HUES6 (cell line): Measurements from ENCODE around the gene CKS2.
A peak's percentile ranks its signal among the peaks of the same experiment; 100 is the strongest.

ENCODE experiments used
- H3K27ac ChIP-seq: 2 replicates; pipeline ENCODE4 v1.7.0; 2013; ENCODE audit warnings: low read depth, mild to moderate bottlenecking, low read length, inconsistent platforms
- H3K27me3 ChIP-seq: 2 replicates; pipeline ENCODE4 v1.6.1; 2013; ENCODE audit warnings: low read length; ENCODE audit not compliant: control insufficient read depth, insufficient read depth
- H3K36me3 ChIP-seq: 2 replicates; pipeline ENCODE4 v1.6.1; 2013; ENCODE audit warnings: low read length; ENCODE audit not compliant: control insufficient read depth, insufficient read depth
- H3K4me1 ChIP-seq: 2 replicates; pipeline ENCODE4 v1.6.1; 2013; ENCODE audit warnings: low read length; ENCODE audit not compliant: control insufficient read depth, insufficient read depth
- H3K4me3 ChIP-seq: 2 replicates; pipeline ENCODE4 v1.5.1; 2013; ENCODE audit warnings: low read depth, low read length
- H3K9ac ChIP-seq: one replicate; pipeline ENCODE4 v1.6.1; 2013; ENCODE audit warnings: mild to moderate bottlenecking, low read length
- H3K9me3 ChIP-seq: 2 replicates; pipeline ENCODE4 v1.6.1; 2013; ENCODE audit warnings: low read depth, low read length; ENCODE audit not compliant: control insufficient read depth, insufficient read depth

CKS2 gene

DNA sequence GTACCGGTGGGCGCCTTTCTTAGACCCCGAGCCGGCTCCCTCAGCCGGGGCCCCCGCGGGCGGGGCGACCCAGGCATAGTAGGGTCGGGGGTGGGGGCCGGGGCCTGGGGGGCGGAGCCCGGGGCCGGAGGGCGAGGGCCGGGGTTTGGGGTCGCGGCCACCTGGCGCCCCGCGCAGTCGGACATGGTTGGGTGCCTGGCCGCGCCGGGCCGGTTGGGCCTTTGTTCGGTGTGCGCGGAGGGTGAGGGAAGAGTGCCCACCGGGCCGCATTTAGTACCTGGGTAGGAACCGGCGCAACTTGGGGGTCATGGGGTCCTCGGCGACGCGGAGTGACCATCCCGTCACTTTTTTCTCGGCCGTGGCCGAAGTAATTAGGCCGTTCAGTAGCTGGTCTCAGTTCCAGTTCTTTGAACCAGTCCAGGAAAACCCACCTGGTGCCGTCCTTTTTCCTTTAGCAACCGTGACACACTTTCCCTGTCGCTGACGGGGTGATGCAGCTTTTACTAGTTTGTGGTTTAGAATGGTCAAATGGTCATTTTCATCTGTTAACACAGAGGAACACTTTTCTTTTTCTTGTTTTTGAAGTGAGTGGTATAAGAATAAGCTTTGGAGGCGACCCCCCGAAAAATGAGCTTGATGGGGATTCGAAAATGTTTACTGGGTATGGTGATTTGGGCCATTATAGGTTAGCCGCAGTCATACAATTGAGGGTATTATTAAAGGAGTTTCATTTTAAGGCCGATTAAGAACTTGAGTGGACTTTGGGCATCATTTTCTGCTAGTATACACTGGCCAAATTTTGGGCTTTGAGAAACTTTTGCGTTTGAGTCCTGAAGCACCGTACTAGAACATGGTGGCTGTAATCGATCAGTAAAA is 589 bp downstream of the CKS2 start:
- Histone ChIP-seq H3K27me3 (no peaks in the 10 kb centered on the region), H3K36me3 (peaks cover 36% of the 10 kb centered on the region), H3K9ac (peak overlapping the region; percentile 98), H3K27ac (peak overlapping the region; percentile 90), H3K4me3 (peak overlapping the region; percentile 99), H3K9me3 (no peaks in the 10 kb centered on the region), H3K4me1 (peaks cover 19% of the 10 kb centered on the region; the same call in 1 of the 2 replicates)

DNA sequence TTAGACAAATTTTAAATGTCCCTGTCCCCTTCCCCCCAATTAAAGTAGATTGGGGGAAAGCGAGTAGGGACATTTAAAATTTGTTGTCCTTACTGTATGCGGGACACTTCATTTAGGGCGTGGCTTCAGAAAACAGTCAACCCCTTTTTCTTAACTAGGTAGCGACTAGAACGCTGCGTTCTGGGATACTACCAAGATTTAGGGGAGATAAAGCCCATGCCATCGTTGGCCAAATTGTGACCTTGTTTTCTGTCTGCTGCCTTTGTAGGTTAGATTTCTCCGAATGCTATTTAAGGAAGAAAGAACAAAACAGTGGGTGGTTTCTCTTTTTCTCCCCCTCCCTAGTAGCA is 1.2 kb downstream of the CKS2 start:
- peaks cover 42% of the 10 kb centered on the region for H3K36me3 ChIP-seq
- H3K9me3 ChIP-seq = no peaks in the 10 kb centered on the region
- no peaks in the 10 kb centered on the region for H3K27me3 ChIP-seq
- H3K4me3 ChIP-seq = peak overlapping the region; percentile 99
- peak overlapping the region; percentile 90; the same call in 1 of the 2 replicates for H3K27ac ChIP-seq
- peaks cover 19% of the 10 kb centered on the region; the same call in 1 of the 2 replicates for H3K4me1 ChIP-seq
- peak overlapping the region; percentile 98 for H3K9ac ChIP-seq

DNA sequence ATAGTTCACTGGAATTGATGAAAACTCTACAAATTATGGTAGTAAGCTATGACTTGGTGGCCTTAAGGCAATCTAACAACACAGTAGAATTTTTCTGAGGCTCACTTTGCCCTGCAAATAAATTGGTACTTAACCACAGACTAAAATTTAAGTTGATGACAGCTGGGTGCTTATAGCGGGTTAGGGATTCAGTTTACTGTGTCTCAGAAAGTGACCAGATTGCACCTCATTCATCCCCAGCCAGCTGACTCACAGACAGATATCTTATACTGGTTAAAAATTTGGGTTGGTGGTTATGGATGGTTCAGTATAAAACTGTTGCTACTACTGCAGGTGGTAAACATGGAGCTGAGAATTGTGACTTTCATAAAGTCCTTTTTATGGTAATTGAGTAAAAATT is 2.8 kb downstream of the CKS2 start:
- H3K27ac ChIP-seq = no peak overlapping the region

DNA sequence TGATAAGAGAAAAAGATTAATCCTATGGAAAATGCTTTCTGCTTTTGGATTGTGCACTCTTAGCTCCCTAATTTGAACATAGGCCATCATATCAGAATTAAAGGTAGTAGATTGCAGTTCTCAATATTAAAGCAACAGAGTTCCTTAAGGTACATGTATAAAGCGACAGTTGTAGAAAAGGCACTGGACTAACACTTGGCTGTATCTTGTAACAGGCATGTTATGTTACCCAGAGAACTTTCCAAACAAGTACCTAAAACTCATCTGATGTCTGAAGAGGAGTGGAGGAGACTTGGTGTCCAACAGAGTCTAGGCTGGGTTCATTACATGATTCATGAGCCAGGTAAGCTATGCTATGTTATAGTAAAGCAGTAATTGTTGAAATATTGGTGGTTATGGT is 4.0 kb downstream of the CKS2 start:
- H3K27me3 ChIP-seq = no peaks in the 10 kb centered on the region
- peak overlapping the region; percentile 99 for H3K4me3 ChIP-seq
- peak overlapping the region; percentile 31 for H3K9ac ChIP-seq
- no peaks in the 10 kb centered on the region for H3K9me3 ChIP-seq
- no peak overlapping the region for H3K27ac ChIP-seq
- H3K4me1 ChIP-seq = peaks cover 21% of the 10 kb centered on the region
- H3K36me3 ChIP-seq = peaks cover 47% of the 10 kb centered on the region

More for the DNA sequence above, 2.8 kb downstream of the CKS2 start:
- Histone ChIP-seq H3K9ac (peak overlapping the region; percentile 98), H3K27me3 (no peaks in the 10 kb centered on the region), H3K9me3 (no peaks in the 10 kb centered on the region), H3K36me3 (peaks cover 47% of the 10 kb centered on the region), H3K4me3 (peak overlapping the region; percentile 99), H3K4me1 (peaks cover 19% of the 10 kb centered on the region; the same call in 1 of the 2 replicates)

DNA sequence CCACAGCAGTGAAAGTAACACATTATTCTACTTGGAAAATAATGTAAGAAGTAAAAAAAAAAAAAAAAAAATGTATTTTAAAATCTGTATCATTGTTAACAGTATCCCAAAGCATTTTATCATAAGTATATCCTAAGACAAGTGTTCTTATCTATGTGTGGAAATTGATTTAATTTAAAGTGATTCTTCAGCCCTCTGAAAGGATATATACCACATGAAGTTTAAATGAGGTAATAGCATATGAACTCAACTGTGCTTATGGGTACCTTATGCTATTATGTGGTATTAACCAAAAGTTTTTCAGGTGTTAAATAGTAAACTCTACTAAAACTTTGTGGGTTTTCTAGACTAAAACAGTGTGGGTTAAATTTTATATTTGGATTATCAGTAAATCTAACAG is 4.5 kb downstream of the CKS2 start:
- H3K4me1 ChIP-seq = peaks cover 21% of the 10 kb centered on the region
- no peak overlapping the region for H3K27ac ChIP-seq

DNA sequence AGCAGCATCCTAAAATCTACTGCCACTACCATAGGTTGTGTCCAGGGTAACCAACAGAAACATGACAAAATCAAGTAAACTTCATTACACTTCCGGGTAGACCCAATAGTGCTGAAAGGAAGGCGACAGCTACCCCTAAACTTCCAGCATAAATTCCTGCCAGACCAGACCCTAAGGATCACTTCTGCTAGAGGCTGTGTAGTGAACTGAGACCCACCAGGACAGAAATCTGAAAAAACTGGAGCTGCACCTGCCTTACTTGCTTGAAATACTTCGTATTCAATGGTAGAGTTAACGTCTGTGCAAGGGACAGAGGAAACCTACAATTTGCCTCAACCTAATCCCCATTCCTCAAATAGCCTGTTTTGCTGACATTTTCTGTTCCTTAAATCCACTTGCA is 6.3 kb downstream of the CKS2 start:
- peaks cover 53% of the 10 kb centered on the region for H3K36me3 ChIP-seq
- no peaks in the 10 kb centered on the region for H3K27me3 ChIP-seq
- peak overlapping the region; percentile 46 for H3K9ac ChIP-seq
- H3K9me3 ChIP-seq = no peaks in the 10 kb centered on the region
- H3K4me3 ChIP-seq = peak overlapping the region; percentile 80
- H3K4me1 ChIP-seq = peaks cover 21% of the 10 kb centered on the region
- H3K27ac ChIP-seq = peak overlapping the region; percentile 95; the same call in 1 of the 2 replicates

More for the DNA sequence above, 4.5 kb downstream of the CKS2 start:
- H3K4me3 ChIP-seq = no peak overlapping the region
- no peaks in the 10 kb centered on the region for H3K27me3 ChIP-seq
- H3K36me3 ChIP-seq = peaks cover 47% of the 10 kb centered on the region
- H3K9me3 ChIP-seq = no peaks in the 10 kb centered on the region
- H3K9ac ChIP-seq = no peak overlapping the region

DNA sequence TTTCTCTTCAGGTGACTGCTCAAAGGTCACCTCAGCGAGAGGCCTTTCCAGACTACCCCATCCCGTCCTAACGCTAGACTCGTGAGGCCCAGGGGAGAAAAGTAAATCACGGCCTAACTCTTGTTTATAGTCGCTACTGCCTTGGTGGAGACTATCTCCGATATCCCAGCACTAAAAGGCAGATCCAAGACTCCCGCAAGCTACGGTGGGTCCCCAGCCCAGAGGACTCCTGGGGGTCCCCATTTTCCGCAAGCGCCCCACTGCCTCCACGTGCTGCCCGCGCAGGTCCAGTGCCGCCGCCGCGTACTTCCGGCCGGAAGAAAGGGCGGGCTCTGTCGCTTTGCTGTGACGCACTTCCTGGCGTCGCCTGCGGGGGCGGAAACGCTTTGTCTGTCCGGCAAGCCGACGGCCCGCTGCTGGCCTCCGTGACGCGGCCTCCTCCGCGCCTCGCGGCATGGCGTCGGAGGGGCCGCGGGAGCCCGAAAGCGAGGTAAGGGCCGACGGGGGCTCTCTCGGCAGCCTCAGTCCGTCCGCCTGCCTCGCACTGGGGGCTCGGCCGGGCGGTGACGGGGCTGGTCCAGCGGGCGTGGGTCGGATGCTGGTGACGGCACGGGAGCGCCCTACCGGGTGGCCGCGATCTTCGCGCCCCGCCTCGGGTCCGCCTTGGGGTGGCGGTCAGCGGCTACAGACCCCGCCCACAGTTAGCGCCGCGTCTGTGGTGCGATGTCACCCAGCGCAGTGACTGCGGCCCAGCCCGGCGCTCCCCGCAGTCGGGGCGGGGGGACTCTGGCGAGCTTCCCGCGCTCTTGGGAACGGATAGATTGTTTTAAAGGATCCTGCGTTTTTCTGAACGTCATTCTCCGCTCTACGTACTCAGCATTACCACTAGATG is 7.4 kb downstream of the CKS2 start, which contains the start of gene SECISBP2:
Gene SECISBP2, plus strand, starts transcription at position 378 of the 892 bp plus-strand sequence. Its CDS starts 77 bp downstream, at position 455.
- Histone ChIP-seq H3K27ac (peak within 1 kb of the TSS; percentile 95), H3K9me3 (no peaks in the 10 kb centered on the region), H3K36me3 (peaks cover 54% of the 10 kb centered on the region), H3K9ac (peak within 1 kb of the TSS; percentile 97), H3K4me3 (peak within 1 kb of the TSS; percentile 80), H3K27me3 (no peaks in the 10 kb centered on the region), H3K4me1 (peaks cover 21% of the 10 kb centered on the region)

DNA sequence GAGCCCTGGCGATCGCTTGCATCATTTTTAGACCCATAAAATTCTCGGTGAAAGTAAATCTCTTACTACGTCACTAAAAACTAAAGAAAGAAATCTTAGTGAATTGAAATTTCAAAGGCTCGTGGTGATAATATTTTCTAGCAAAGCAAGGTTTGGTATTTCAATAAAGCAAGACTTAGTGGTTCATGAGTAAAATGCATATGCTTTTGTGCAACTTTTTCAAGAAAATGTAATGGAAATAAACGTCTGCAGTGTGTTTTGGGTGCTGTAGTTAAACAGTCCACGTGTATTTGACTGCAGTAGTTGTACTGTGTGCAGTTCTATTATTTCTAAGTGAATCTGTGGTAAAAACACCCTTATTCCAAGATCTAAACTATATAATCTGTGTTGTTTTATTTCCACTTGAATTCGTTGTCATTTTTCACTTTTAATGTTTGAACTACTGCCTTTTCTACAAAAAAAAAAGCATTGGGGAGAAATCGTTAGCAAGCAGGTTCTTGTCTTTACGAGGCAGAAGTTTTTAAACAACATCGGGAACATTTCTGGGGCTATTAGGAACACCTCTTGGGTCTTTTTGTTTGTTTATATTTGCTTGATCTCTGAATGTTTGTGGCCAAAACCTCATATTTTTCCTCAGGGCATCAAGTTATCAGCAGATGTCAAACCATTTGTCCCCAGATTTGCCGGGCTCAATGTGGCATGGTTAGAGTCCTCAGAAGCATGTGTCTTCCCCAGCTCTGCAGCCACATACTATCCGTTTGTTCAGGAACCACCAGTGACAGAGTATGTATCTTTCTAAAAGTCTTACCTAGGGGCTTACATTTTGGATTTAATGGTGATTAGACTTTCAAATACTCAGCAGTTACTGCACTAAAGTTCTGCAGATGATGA is 8.3 kb downstream of the CKS2 start:
- Histone ChIP-seq H3K27me3 (no peaks in the 10 kb centered on the region), H3K36me3 (peaks cover 45% of the 10 kb centered on the region), H3K4me1 (peaks cover 14% of the 10 kb centered on the region), H3K9ac (peak overlapping the region; percentile 97), H3K4me3 (peak overlapping the region; percentile 80), H3K27ac (peak overlapping the region; percentile 95), H3K9me3 (no peaks in the 10 kb centered on the region)

DNA sequence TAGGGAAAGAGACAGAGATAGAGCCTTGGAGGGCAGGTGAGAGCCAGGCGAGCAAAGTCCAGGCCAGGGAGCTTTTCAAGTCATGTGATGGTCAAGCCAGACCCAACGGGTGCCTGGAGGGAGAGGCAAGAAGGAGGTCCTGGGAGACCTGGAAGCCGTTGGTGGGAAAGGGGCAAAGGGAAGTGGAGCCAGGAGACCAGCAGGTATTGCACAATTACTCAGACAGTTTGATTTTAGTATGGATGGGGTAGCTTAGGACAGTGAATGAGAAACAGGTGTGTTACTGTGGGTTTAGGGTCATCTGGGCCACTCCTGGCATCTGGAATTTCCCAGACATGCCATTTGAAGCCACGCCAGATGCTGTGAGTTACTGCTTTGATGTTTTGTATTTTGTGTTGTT is 12.4 kb downstream of the CKS2 start:
- Histone ChIP-seq H3K9ac (no peak overlapping the region), H3K36me3 (peaks cover 41% of the 10 kb centered on the region), H3K9me3 (no peaks in the 10 kb centered on the region), H3K4me3 (no peak overlapping the region), H3K4me1 (peaks cover 5% of the 10 kb centered on the region; the same call in 1 of the 2 replicates), H3K27me3 (no peaks in the 10 kb centered on the region), H3K27ac (no peak overlapping the region)

DNA sequence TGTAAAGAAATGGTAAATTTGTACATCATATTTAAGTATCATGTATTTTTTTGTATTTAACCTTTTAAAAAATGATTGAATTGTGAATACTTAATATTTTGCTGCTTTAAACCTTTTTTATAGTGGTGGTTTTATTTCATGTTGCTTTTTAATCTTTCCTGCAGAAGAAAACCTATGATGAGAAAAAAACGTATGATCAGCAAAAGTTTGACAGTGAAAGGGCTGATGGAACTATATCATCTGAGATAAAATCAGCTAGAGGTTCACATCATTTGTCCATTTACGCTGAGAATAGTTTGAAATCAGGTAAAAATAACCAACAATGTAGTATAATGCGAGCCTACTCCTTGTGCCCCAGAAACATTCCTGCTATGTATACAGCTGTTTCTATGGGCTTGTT is 14.7 kb downstream of the CKS2 start:
- Histone ChIP-seq H3K36me3 (peaks cover 65% of the 10 kb centered on the region), H3K27me3 (no peaks in the 10 kb centered on the region), H3K27ac (no peak overlapping the region), H3K4me1 (no peaks in the 10 kb centered on the region), H3K9me3 (no peaks in the 10 kb centered on the region), H3K9ac (no peak overlapping the region), H3K4me3 (no peak overlapping the region)
